HS-5 (cell line): ENCODE results near the gene MSH3.
A peak's percentile ranks its signal among the peaks of the same experiment; 100 is the strongest.
"Not testable (repeated sequence)": the region's sequence is repeated elsewhere in the genome, so short reads cannot be mapped to it uniquely, and the experiment has no call there.

ENCODE experiments used
- DNase-seq: peaks from one replicate; pipeline ENCODE4 v3.0.0-alpha.2; 2012; ENCODE audit warnings: low read depth

MSH3 gene

DNA sequence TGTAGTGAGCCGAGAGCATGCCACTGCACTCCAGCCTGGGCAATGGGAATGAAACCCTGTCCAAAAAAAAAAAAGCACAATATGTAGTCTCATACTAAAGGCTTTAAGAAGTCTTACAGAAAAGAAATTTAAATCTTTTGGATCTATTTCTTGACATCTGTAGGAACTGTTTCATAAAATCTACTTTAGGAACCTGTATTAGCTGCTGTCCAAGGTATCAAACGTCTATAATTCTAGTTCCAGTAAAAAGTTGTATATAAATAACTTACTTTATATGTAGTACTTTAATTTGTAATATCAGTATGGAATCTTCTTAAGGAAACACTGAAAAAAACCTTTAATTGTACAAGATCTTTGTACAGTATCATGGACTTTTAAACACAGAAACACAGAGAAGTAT, 199.0 kb downstream of the MSH3 start:
- no peak for DNase-seq

DNA sequence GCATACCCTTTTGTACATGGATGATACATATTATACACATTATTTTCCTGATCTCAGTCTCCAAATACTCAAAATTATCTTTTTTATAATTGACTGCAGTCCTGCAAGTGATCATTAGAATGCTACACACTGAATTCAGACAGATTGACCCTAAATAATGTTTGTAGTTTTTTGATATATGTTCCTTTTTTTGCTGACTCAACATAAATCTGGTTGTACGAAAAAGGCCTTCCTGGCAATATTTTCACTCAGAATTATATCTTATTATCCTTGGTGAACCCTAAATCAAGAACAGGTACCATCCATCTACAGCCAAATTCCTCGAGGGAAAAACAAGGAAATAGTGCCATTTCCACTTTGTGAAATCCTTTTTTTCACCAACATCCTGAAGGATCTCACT, 200.1 kb downstream of the MSH3 start:
- DNase-seq: no peak

DNA sequence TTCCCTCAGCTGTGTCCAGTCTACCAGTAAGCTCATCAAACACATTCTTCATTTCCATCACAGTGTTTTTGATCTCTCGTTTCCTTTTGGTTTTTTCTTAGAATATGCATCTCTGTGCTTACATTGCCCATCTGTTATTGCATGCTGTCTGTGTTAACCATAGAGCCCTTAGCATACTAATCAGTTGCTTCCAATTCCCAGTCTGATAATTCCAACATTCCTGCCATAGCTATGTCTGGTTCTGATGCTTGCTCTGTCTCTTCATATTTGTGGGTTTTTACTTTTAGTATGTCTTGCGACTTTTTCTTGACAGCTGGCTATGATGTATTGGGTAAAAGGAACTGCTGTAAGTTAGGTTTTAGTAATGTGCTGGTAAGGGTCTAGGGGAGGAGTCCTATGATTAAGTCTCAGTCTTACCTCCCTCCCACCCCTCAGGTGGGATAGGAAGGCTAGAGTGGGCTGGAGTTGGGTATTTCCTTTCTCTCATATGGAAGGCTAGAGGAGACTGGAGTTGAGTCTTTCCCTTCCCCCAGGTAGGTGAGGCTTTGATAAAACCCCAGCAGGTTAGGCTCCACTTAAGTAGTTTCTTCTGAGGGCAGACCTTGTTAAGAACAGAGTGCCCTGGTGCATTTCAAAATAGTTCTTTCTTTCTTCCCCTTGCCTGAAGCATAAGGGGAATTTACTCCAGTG, 206.6 kb downstream of the MSH3 start:
- DNase-seq: no peak

DNA sequence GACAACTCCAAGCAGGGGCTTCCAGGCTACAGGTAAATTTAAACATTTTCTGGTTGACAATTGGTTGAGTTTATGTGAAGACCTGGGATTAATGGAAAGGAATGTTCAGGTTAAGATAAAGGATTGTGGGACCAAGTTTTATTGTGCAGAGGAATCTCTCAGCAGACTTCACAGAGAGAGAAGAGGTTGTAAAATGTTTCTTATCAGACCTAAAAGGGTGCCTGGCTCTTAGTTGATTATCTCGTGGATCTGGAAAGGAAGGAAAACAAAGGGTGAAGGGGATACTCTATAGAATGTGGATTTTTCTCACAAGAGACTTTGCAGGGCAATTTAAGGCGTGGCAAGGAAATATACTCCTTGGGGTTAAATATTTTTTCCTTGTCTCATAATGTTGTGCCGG, 209.3 kb downstream of the MSH3 start:
- DNase-seq: no peak

DNA sequence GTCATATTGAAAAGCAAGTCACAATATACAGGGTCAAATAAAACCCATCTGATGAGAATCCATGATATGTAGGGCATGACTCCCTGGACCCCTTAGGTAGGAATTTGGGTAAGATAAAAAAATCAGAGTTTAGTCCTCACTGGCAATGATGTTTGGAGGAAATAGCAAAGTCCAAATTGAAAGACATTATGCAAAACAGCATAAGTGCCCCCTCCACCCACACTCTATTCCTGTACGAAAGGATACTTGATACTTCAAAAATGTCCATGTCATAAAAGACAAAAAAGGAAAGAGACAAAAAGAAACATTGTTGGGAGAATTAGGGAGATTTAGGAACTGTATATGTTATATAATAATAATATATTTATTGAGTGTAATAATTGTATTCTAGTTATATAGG, 209.7 kb downstream of the MSH3 start:
- no peak for DNase-seq

DNA sequence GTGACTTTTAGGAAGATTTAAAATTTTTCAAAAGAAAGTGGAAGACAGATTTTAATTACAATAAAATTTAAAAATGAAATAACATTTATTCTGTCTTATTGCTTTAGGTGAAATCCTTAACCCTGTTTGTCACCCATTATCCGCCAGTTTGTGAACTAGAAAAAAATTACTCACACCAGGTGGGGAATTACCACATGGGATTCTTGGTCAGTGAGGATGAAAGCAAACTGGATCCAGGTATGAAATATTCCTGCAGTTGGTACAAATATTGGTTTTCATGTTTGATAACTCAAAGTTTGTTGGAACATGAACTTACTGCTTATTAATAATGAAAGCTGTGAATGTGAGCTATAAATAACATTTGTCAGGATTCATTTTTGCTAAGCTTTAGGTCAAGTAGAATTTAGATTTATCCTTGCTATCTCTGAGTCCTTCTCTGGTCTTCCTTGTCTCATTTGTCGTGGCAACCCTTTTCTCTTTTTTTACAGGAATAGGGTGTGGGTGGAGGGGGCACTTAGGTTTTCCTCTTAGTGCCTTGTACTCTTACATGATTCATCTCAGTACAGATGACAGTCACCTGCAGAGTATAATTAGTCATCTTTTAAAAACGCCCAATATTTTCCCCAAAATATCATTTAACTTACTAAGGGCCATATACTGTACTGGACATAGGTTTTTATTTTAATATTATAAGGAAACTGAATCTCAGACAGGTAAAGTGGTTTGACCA, 210.4 kb downstream of the MSH3 start:
- no peak for DNase-seq

DNA sequence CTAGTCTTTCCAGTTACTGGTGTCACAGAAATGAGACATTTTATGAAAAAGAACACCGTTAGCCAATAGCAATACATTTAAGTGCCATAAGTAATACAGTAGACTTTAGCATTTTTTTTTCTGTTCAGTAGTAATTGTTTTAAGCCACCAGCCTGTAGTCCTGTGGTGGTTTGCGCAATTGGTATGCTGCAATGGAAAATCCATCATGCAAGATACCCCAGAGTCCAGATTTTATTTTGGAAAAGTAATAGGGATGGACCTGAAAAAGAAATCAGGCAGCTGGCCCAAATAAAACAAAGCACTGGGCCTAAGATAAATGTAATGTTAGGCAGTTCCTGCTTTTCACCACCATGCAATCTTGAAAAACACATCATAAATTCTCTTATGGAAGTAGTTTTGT, 211.1 kb downstream of the MSH3 start:
- DNase-seq: no peak

DNA sequence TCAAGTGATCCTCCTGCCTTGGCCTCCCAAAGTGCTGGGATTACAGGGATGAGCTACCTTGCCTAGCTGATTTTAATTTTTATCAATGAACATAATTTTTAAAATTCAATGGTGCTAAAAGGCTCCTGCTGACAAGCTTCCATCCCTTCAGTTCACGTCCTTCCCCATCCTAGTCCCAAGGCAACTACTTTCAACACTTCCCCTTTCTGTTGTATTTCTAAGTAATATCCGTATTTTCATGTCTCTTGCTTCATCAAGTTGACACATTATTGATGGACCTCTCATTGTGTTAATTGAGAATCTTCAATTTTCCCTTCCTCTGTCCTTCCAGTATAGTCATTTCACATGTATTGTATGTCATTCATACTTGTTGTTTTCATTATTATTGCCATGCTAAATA, 211.9 kb downstream of the MSH3 start:
- no peak for DNase-seq

DNA sequence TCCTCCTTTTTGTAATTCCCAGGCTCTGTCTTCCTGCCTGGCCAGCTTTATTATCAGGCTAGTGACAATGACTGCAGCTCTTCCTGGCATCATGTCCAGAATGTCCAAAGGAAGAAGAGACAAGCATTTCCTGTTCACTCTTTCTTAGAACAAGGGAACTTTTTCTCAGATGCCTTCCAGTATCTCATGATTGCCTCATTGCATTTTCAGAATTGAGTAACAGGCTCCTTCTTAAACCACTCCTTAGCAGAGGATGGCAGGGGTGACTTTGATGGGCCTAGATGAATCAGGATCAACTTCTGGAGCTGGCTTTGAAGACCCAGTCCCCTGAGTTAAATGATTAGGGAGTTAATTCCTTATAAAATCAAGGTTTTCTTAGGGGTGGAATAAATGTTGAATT, 212.8 kb downstream of the MSH3 start:
- no peak for DNase-seq

DNA sequence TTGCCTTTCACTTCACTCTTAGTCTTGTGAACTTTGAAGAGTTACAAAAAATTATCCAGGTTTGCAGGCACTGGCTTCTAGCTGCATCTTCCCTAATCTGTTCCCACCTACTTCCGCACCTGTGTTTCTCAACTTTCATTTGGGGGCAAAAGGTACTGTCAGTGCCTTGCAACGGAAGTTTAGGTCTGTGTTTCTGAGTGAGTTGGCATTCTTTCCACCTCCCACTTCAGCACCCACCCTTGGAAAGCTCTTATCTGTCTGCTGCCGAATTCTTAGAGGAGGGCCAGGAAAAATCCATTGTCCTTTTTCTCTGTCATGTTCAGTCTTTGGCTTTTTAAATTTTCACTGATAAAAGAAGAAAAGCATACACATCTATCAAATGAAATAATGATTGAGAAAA, 216.0 kb downstream of the MSH3 start:
- DNase-seq: no peak

DNA sequence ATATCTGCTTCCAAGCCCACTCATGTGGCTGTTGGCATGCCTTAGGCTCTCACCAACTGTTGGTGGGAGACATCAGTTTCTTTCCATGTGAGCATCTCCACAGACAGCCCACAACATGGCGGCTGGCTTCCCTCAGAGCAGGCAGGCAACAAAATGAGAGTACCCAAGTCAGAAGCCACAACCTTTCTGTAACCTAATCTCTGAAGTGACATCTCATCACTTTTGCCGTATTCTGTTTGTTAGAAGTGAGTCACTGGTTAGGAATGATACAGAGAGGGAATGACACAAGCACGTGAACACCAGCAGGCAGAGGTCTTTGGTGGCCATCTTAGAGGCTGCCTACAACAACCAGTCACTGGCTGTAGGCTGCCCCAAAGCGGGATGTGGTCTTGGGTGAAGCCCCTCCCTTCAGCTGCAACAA, 217.1 kb downstream of the MSH3 start:
- peak; percentile 52 for DNase-seq

DNA sequence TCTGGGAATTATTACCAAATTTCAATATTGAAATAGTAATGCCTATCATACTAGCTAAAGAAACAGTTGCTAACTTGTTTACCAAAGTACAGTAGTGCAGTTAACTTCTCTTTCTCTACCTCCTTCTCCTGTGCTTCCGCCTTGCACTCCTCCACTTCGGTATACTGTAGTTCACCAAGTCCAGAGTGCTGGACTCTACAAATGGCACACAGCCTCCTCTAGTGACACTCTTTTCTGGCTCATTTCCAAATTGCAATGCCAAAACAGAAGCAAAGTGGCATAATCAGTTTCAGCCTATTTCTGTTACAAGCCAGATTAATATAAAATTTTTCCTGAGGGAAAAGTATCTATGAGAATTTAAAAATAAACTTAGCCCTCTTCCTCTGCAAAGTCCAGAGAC, 219.7 kb downstream of the MSH3 start:
- no peak for DNase-seq

DNA sequence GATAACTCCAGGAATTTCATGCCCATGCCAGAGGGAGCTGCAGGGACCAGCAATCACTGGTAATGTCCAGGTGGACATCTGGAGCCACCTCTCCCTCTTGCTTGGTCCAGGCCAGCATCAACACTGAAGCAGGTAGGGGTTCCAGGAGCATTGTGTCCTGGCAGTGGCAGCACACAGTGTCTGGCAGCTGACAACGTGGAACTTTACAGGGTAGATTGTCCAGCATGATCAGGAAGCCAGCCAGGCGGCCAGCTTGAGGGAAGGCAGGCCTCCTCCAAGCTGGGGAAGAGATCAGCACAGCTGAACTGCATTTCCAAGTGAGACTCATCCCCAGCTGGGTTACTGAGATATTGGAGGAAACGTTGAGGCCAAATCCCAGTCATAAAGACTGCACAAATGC, 223.1 kb downstream of the MSH3 start:
- no peak for DNase-seq

DNA sequence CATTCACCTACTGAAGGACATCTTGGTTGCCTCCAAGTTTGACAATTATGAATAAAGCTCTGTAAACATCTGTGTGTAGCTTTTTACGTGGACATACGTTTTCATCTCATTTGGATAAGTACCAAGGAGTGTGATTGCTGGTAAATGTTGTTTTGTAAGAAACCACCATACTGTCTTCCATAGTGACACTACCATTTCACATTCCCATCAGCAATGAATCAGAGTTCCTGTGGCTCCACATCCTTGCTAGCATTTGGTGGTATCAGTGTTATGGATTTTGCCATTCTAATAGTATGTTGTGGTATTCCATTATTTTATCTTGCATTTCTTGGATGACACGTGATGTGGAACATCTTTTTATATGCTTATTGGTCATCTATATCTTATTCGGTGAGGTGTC, 227.3 kb downstream of the MSH3 start:
- DNase-seq: no peak

DNA sequence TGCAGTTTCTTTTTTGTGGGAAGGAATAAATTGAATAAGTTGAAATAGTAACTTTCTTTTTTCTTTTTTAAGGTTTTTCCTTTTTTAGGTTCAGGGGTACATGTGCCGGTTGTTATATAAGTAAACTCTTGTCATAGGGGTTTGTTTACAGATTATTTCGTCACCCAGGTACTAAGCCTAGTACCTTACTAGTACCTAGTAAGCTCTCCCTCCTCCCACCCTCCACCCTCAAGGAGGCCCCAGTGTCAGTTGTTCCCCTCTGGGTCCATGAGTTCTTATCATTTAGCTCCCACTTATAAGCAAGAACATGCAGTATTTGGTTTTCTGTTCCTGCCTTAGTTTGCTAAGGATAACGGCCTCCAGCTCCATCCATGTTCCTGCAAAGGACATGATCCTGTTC, 228.9 kb downstream of the MSH3 start:
- not testable (repeated sequence) for DNase-seq

DNA sequence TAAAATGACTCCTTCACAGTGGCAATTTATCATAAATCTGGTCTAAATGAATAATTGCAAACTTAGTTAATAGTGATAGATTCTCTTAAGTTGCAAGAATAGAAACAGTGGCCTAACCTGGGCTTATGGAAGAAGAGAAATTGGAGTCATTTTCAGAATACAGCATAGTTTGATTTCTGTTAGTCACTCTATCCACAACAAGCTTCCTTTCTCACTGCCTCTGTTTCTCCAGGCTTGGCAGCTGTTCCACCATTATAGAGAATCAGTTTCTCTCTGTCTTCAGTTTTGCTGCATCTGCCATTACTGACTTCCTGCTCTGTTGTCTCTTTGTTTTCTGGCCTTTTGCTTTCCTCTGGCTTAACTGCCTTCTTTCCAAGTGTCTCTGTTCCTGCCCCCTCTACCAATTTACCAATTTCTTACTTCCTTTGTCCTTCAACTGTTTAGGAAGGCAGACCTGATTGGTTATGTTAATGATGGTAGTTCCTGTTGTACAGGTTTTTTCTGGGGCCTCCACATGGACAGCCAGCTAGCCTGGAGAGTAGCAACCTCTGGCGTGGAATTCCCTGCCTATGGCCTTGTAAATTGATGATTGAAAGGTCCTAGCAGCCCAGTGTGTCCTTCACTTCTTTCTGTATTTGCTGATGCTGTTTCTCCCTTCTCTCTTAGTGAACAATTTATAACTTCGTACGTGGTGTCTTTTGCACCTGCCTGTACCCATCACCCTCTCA, 229.8 kb downstream of the MSH3 start:
- no peak for DNase-seq

DNA sequence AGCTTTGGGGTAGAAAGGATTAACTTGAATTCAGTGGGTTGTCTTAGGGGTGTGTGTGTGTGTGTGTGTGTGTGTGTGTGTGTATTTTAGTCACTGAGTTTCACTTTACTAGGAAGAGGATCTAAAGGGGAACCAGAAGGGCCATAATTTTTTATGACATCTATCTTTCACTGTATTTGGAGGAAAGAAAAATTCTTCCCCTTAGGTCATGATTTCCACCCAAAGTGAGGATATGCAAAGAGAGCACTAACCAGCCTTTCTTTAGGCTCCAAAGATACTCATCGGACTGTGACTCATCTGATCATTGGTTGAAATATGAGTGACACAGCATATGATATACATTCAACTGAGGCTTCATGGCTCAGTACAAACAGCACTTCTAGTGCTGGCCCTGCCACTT, 230.5 kb downstream of the MSH3 start:
- no peak for DNase-seq

DNA sequence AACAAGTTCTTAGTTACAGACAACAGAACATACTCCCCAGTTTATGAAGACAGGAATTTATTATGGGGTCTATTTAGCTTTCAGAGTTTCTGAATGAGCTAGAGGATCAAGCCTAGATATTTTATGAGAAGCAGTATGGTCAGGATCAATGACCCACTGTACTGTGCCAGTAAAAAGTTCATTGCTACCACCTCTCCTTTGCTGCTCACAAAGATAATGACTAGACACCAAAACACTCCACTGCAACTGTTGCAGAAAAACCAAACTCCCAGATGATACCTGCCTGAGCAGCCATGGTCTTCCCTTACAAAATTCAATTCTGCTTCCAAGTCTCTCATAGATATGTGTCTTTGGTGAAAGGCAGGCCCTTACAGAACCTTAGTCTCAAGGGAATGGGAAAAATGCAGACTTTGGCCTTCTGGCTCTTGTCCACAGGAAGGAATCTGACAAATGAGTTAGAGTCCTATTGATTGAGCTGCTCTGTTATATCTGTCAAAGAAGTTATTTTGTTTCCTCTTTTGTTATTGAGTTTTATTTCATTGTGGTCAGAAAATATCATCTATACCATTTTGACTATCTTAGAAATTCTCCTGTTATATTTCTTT, 231.0 kb downstream of the MSH3 start:
- no peak for DNase-seq

DNA sequence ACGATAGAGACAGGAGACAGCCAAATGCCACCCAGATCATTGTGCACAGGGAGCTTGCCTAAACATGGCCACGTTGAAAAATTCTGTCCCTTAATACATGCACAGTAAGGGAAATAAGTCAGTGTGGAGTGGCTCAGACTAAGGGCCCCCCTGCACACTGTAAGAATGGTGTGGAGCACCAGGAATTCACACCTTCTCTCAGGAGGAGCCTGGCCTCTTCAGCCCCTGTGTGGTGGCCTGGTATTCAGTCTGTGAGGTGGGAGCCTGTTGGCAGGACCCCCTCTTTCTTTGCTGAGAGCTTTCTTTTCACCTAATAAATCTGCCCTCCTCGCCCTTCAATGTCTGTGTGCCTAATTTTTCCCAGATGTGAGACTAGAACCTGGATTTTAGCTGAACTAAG, 239.6 kb downstream of the MSH3 start:
- DNase-seq: no peak

DNA sequence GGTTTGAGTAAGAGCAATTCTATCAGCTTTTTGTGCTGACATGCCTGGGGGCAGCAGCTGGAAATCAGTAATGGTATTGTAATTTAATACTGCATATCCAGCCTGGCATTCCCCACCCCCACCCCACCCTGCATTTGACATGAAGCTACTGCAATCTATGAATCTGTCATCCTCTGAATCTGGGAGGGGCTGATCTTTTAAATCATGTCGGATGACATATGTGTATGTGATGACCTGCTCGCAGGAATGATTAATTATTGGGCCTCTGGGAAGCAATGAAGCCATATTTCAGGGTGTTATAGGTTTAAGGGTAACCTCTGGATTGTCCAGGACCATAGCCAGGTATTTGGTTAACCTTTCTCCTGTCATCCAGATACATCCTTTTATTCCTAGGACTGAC, 241.1 kb downstream of the MSH3 start:
- no peak for DNase-seq

DNA sequence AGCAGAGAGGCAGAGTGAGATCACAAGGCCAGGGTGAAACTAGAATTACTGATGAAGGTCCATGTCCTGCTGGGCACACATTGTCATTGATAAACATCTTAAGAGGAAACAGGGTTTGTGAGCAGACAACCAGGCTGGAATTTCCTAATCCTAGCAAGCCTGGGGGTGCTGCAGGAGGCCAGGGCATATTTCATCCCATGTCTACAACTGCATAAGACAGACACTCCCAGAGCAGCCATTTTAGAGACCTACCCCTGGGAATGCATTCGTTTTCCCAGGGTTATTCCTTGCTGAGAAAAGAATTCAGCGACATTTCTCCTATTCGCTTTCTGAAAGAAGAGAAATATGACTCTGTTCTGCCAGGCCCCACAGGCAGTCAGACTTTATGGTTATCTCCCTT, 248.2 kb downstream of the MSH3 start:
- not testable (repeated sequence) for DNase-seq

DNA sequence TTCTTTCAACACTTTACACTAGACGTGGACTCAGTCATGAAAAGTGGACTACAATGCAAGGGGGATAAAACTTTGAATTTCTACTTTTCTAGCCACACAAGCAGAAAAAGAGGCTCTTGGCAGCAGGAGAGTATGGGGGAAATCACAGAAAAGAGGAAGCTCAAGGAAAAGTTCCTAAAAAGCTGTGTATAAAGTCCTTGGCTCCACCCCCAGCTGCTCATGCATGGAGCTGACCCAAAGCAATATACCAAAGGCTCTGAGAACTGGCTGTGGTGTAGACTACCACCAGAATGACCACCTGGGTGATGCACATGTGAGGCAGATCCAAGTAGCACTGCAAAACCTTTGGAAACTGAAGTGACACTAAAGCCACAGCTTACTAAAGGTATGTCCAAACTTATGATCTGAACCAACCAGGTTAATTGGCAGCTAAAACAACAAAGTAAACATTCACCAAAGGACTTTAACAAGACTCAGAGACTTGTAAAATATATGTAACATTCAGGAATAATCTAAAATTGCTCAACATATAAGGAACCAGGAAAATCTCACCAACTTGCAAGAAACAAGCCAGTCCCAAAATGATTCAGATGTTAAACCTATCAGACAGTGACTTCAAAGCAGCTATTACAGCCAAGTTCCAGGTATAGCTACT, 250.2 kb downstream of the MSH3 start:
- DNase-seq: no peak
